Cardiac muscle cell (in vitro differentiated cells and primary cell): ENCODE measurements around the gene SIRPA. TPM values are rescaled to one million over a fixed set of nuclear protein-coding genes. Genes with fewer than 3 reads are reported as not detected.

Experiments used
- DNase-seq, 2 donors: peaks; one replicate each; pipeline versions ENCODE4 v3.0.0 to v3.0.0-alpha.2; 2010 to 2017; ENCODE audit warnings: low read depth in 1 of 2, low spot score in 1 of 2
- H3K27ac ChIP-seq: fragments of 200-600 bp; sonication (generic); 2 replicates; pipeline ENCODE4 v1.5.1; 2016
- H3K27me3 ChIP-seq: fragments of 200-600 bp; sonication (generic); 2 replicates; pipeline ENCODE4 v1.6.0; 2016; ENCODE audit warnings: control low read depth
- H3K36me3 ChIP-seq: fragments of 200-600 bp; sonication (generic); 2 replicates; pipeline ENCODE4 v1.5.1; 2016; ENCODE audit warnings: control low read depth
- H3K4me1 ChIP-seq: fragments of 200-600 bp; sonication (generic); 2 replicates; pipeline ENCODE4 v1.8.1; 2017; ENCODE audit warnings: low read depth, mild to moderate bottlenecking, mixed run types
- H3K4me3 ChIP-seq: fragments of 200-600 bp; sonication (generic); 2 replicates; pipeline ENCODE4 v1.5.1; 2016; ENCODE audit warnings: mild to moderate bottlenecking
- H3K9me3 ChIP-seq: fragments of 200-600 bp; sonication (generic); 2 replicates; pipeline ENCODE4 v1.5.1; 2017; ENCODE audit warnings: low read depth, mild to moderate bottlenecking, control low read depth
- CTCF ChIP-seq: IDR thresholded peaks from 2 replicates; pipeline ENCODE4 v1.5.1; 2012; ENCODE audit warnings: low read depth, mild to moderate bottlenecking, low read length
- polyA plus RNA-seq: library from polyadenylated mRNA; unstranded; fragments of >200 nt; fragmentation: Nextera tagmentation; extraction: Ambion mirVana; gene quantifications from 2 replicates; pipeline ENCODE4 v1.2.1, GENCODE V29; 2016
- total RNA-seq: library from RNA; depleted of rRNA; stranded (reverse); fragments of >200 nt; gene quantifications from 2 replicates; pipeline ENCODE4 v1.2.3, GENCODE V29; 2016

SIRPA gene
- total and polyA plus RNA-seq, 2 experiments from 2014 or later, result 42.9 to 43.0 TPM

- Histone ChIP-seq H3K4me3 (no peak overlapping the region), H3K4me1 (peaks cover 27% of the 10 kb centered on the region), H3K9me3 (no peaks in the 10 kb centered on the region), H3K36me3 (no peaks in the 10 kb centered on the region), H3K27me3 (no peaks in the 10 kb centered on the region), H3K27ac (no peak overlapping the region)
- no peak for TF ChIP-seq CTCF
- DNase-seq, result no peak
Measured at GRCh38 chr20:1882026-1882425, 13.2 kb upstream of the SIRPA start.

GRCh38 chr20:1883986-1884385, 11.2 kb upstream of the SIRPA start:
- H3K27ac ChIP-seq, result no peak overlapping the region
- no peak for DNase-seq
- TF ChIP-seq CTCF, result no peak
- H3K9me3 ChIP-seq, result no peaks in the 10 kb centered on the region
- H3K36me3 ChIP-seq, result no peaks in the 10 kb centered on the region
- H3K4me3 ChIP-seq, result no peak overlapping the region
- no peaks in the 10 kb centered on the region for H3K27me3 ChIP-seq
- H3K4me1 ChIP-seq, result peaks cover 22% of the 10 kb centered on the region

GRCh38 chr20:1885254-1885653, 10.0 kb upstream of the SIRPA start:
- H3K9me3 ChIP-seq, result no peaks in the 10 kb centered on the region
- H3K27me3 ChIP-seq, result no peaks in the 10 kb centered on the region
- peaks cover 12% of the 10 kb centered on the region for H3K4me1 ChIP-seq
- TF ChIP-seq CTCF, result no peak
- no peak overlapping the region for H3K27ac ChIP-seq
- DNase-seq, result no peak
- H3K4me3 ChIP-seq, result no peak overlapping the region
- H3K36me3 ChIP-seq, result no peaks in the 10 kb centered on the region

GRCh38 chr20:1885940-1886693, 9.1 kb upstream of the SIRPA start:
- DNase-seq, result no peak
- no peak for TF ChIP-seq CTCF
- Histone ChIP-seq H3K4me3 (no peak overlapping the region), H3K9me3 (no peaks in the 10 kb centered on the region), H3K27ac (no peak overlapping the region), H3K27me3 (no peaks in the 10 kb centered on the region), H3K4me1 (peaks cover 12% of the 10 kb centered on the region), H3K36me3 (no peaks in the 10 kb centered on the region)

- Histone ChIP-seq H3K36me3 (no peaks in the 10 kb centered on the region), H3K4me3 (no peak overlapping the region), H3K27me3 (no peaks in the 10 kb centered on the region), H3K9me3 (no peaks in the 10 kb centered on the region), H3K27ac (no peak overlapping the region), H3K4me1 (peaks cover 12% of the 10 kb centered on the region)
- DNase-seq, result no peak
- no peak for TF ChIP-seq CTCF
Measured at GRCh38 chr20:1887321-1887720, 7.9 kb upstream of the SIRPA start.
